PC-3 (cell line): ENCODE data around the gene CIITA. TPM values are rescaled to one million over a fixed set of nuclear protein-coding genes. Genes with fewer than 3 reads are reported as not detected.

Experiments
- ATAC-seq: fragments of 200-7000 bp; cut with Tn5 transposase; 2 replicates; pipeline ENCODE4 v1.9.1; 2020; ENCODE audit warnings: mild to moderate bottlenecking, moderate library complexity
- BruUV-seq: library from RNA; stranded (reverse); fragments of 400-500 nt; replicated peaks from 2 replicates; lab custom pipeline; 2021; lab: Mats Ljungman, UMichigan
- CTCF ChIA-PET: fragments of 300-600 bp; sonication (Branson Sonifier 250); formaldehyde crosslinking; loops from one replicate; lab custom pipeline; 2022; ENCODE audit warnings: antibody characterized with exemption; lab: Charles Lee
- POLR2A ChIA-PET: fragments of 300-600 bp; sonication (Branson Sonifier 250); formaldehyde crosslinking; loops from one replicate; lab custom pipeline; 2022; ENCODE audit warnings: antibody characterized with exemption; ENCODE audit not compliant: unreplicated experiment; lab: Charles Lee
- DNase-seq: peaks from one replicate; pipeline ENCODE4 v3.0.0-alpha.2; 2015
- H2AFZ ChIP-seq: fragments of 300-600 bp; sonication (generic); 2 replicates; pipeline ENCODE4 v1.6.0; 2016; ENCODE audit warnings: antibody characterized with exemption, low read length
- H3F3A ChIP-seq: fragments of 300-600 bp; sonication (generic); one replicate; pipeline ENCODE4 v1.6.0; 2017; ENCODE audit warnings: antibody characterized with exemption, low read length, control low read depth, mild to moderate bottlenecking; ENCODE audit not compliant: unreplicated experiment
- H3K27ac ChIP-seq: fragments of 300-600 bp; sonication (generic); 2 replicates; pipeline ENCODE4 v1.5.1; 2016; ENCODE audit warnings: mild to moderate bottlenecking, low read length
- H3K27me3 ChIP-seq: fragments of 300-600 bp; sonication (generic); 2 replicates; pipeline ENCODE4 v1.6.1; 2016; ENCODE audit warnings: low read length, mixed read lengths
- H3K36me3 ChIP-seq: fragments of 300-600 bp; sonication (generic); 2 replicates; pipeline ENCODE4 v1.6.1; 2016; ENCODE audit warnings: low read depth, mixed run types, low read length, mixed read lengths
- H3K4me1 ChIP-seq: fragments of 300-600 bp; sonication (generic); 2 replicates; pipeline ENCODE4 v1.5.1; 2016; ENCODE audit warnings: low read length; ENCODE audit not compliant: insufficient read depth
- H3K4me2 ChIP-seq: fragments of 300-600 bp; sonication (generic); 2 replicates; pipeline ENCODE4 v1.6.0; 2016; ENCODE audit warnings: low read length
- H3K4me3 ChIP-seq: fragments of 300-600 bp; sonication (generic); 2 replicates; pipeline ENCODE4 v1.5.1; 2016; ENCODE audit warnings: mild to moderate bottlenecking, low read length, mixed read lengths
- H3K79me2 ChIP-seq: fragments of 300-600 bp; sonication (generic); 2 replicates; pipeline ENCODE4 v1.6.1; 2017; ENCODE audit warnings: low read length, mixed read lengths
- H3K9ac ChIP-seq: fragments of 300-600 bp; sonication (generic); 2 replicates; pipeline ENCODE4 v1.6.0; 2016; ENCODE audit warnings: mild to moderate bottlenecking, low read length
- H3K9me2 ChIP-seq: fragments of 300-600 bp; sonication (generic); replicated peaks from 2 replicates; pipeline ENCODE4 v1.6.1; 2016; ENCODE audit warnings: mixed run types, low read length, mixed read lengths
- H3K9me3 ChIP-seq: fragments of 300-600 bp; sonication (generic); 2 replicates; pipeline ENCODE4 v1.6.1; 2016; ENCODE audit warnings: low read length, mixed read lengths
- H4K20me1 ChIP-seq: fragments of 300-600 bp; sonication (generic); 2 replicates; pipeline ENCODE4 v1.6.1; 2016; ENCODE audit warnings: low read length, mixed read lengths
- CTCF ChIP-seq: fragments of 300-600 bp; sonication (generic); conservative IDR thresholded peaks from 2 replicates; pipeline ENCODE4 v1.5.1; 2017; ENCODE audit warnings: antibody characterized with exemption, low read depth, mild to moderate bottlenecking, low read length
- EZH2 ChIP-seq: fragments of 300-600 bp; sonication (generic); IDR thresholded peaks from one replicate; pipeline ENCODE4 v1.6.1; 2017; ENCODE audit warnings: antibody characterized with exemption, mild to moderate bottlenecking, low read length; ENCODE audit not compliant: unreplicated experiment
- EZH2phosphoT487 ChIP-seq: fragments of 300-600 bp; sonication (generic); IDR thresholded peaks from 2 replicates; pipeline ENCODE4 v1.6.1; 2018; ENCODE audit warnings: mild to moderate bottlenecking, antibody characterized with exemption, low read length, borderline replicate concordance
- intact Hi-C: fragments of 100-400 bp; cut with micrococcal nuclease; formaldehyde crosslinking; loops from 2 replicates; pipeline ENCODE4 v1.9.0; 2023
- total RNA-seq: library from RNA; depleted of rRNA; stranded (reverse); fragments of >200 nt; gene quantifications from 2 replicates; pipeline ENCODE4 v1.2.3, GENCODE V29; 2014

The CIITA gene
- total RNA-seq, 1 experiment from 2014 or later = not detected

GRCh38 chr16:10944249-10945064, 67.5 kb downstream of the CIITA start, which contains the start of gene CLEC16A:
Gene CLEC16A (plus strand): TSS chr16:10944564. CDS start chr16:10944718, 154 bp downstream.
- Histone ChIP-seq H3K27ac (no peak within 1 kb of the TSS), H3K27me3 (no peaks in the 10 kb centered on the region), H3K4me1 (peaks cover 24% of the 10 kb centered on the region), H3K9me2 (no peaks in the 10 kb centered on the region), H4K20me1 (peaks cover 17% of the 10 kb centered on the region; the same call in 1 of the 2 replicates), H2AFZ (peak within 1 kb of the TSS; percentile 86), H3K4me3 (peak within 1 kb of the TSS; percentile 91), H3F3A (no peaks in the 10 kb centered on the region), H3K36me3 (no peaks in the 10 kb centered on the region), H3K9ac (peak within 1 kb of the TSS; percentile 71), H3K79me2 (peaks cover 71% of the 10 kb centered on the region), H3K9me3 (no peaks in the 10 kb centered on the region), H3K4me2 (peak within 1 kb of the TSS; percentile 81)
- BruUV-seq = TSS peak; percentile 53
- peak; percentile 74 for ATAC-seq
- peak; percentile 94 for DNase-seq
- intact Hi-C loops = loop anchor here (5.0 kb wide), 1 partner anchor 202 kb away; the partner anchor contains the start of gene NUBP1
- CTCF ChIA-PET = no interaction called here
- POLR2A ChIA-PET = interaction anchor here (0.6 kb wide), 1 partner anchor 312 kb away, joined by 5 read pairs; the partner anchor contains the start of gene SOCS1
- TF ChIP-seq EZH2 = no peak
- no peak for TF ChIP-seq EZH2phosphoT487

- ChIA-PET CTCF (interaction anchor here (0.5 kb wide), 1 partner anchor 142 kb away, joined by 6 read pairs; no protein-coding TSS in a partner anchor), POLR2A (interaction anchor here (0.5 kb wide), 1 partner anchor 311 kb away, joined by 5 read pairs; no protein-coding TSS in a partner anchor)
- Histone ChIP-seq H2AFZ (peak overlapping the region; percentile 86), H3K9me2 (no peaks in the 10 kb centered on the region), H3K79me2 (peaks cover 70% of the 10 kb centered on the region), H3K4me2 (peak overlapping the region; percentile 78), H3F3A (no peaks in the 10 kb centered on the region), H3K9ac (peak overlapping the region; percentile 71), H3K27me3 (no peaks in the 10 kb centered on the region), H3K36me3 (no peaks in the 10 kb centered on the region), H3K9me3 (no peaks in the 10 kb centered on the region), H3K4me1 (peaks cover 24% of the 10 kb centered on the region), H3K4me3 (peak overlapping the region; percentile 91), H4K20me1 (peaks cover 10% of the 10 kb centered on the region; the same call in 1 of the 2 replicates), H3K27ac (no peak overlapping the region)
- DNase-seq (no peak), ATAC-seq (no peak)
- no peak for TF ChIP-seq EZH2phosphoT487
- TF ChIP-seq EZH2 = no peak
- TF ChIP-seq CTCF = no peak
- no TSS peak for BruUV-seq
- intact Hi-C loops = no loop called here
Observed at GRCh38 chr16:10945065-10945787, 68.2 kb downstream of the CIITA start.

GRCh38 chr16:10946308-10946707, 69.3 kb downstream of the CIITA start:
- Histone ChIP-seq H3K79me2 (peaks cover 70% of the 10 kb centered on the region), H3K36me3 (no peaks in the 10 kb centered on the region), H3K4me3 (no peak overlapping the region), H3K4me2 (peak overlapping the region; percentile 78; the same call in 1 of the 2 replicates), H3K27me3 (no peaks in the 10 kb centered on the region), H2AFZ (no peak overlapping the region), H4K20me1 (0 out of 2 replicates have a peak, but pooled peaks cover 1% of the 10 kb centered on the region), H3F3A (no peaks in the 10 kb centered on the region), H3K4me1 (peaks cover 28% of the 10 kb centered on the region), H3K9me2 (no peaks in the 10 kb centered on the region), H3K9me3 (no peaks in the 10 kb centered on the region), H3K9ac (no peak overlapping the region), H3K27ac (no peak overlapping the region)
- no peak for DNase-seq
- intact Hi-C loops = no loop called here
- no peak for ATAC-seq
- POLR2A ChIA-PET = no interaction called here
- TF ChIP-seq EZH2phosphoT487 (no peak), CTCF (no peak), EZH2 (no peak)
- CTCF ChIA-PET = no interaction called here
- BruUV-seq = no TSS peak
